Kidney (tissue), 14 donors: ENCODE data around the gene XYLT2. TPM values are rescaled to one million over a fixed set of nuclear protein-coding genes. Genes with fewer than 3 reads are reported as not detected.

Experiments
- DNase-seq, 5 donors: peaks; one replicate each; pipeline ENCODE4 v3.0.0-alpha.2; 2013 to 2020
- FAIRE-seq: peaks from 2 replicates; lab custom pipeline; 2012; peaks lifted over from hg19 to GRCh38; lab: Jason Lieb, UNC
- H3K27ac ChIP-seq, 2 donors: one replicate each; pipeline ENCODE4 v1.7.0; 2013; ENCODE audit warnings: low read depth in 2 of 2, low read length in 2 of 2, inconsistent platforms in 1 of 2
- H3K27me3 ChIP-seq: one replicate; pipeline ENCODE4 v1.7.1; 2013; ENCODE audit warnings: low read length, inconsistent platforms; ENCODE audit not compliant: control insufficient read depth, insufficient read depth
- H3K36me3 ChIP-seq, 3 donors: one replicate each; pipeline versions ENCODE4 v1.7.0 to v1.7.1; 2013; ENCODE audit warnings: low read length in 3 of 3, control low read depth in 1 of 3, inconsistent platforms in 1 of 3; ENCODE audit not compliant: insufficient read depth in 3 of 3, control insufficient read depth in 2 of 3
- H3K4me1 ChIP-seq, 3 donors: one replicate each; pipeline versions ENCODE4 v1.7.0 to v1.7.1; 2013; ENCODE audit warnings: low read length in 3 of 3, inconsistent platforms in 1 of 3, low read depth in 1 of 3; ENCODE audit not compliant: control insufficient read depth in 2 of 3, insufficient read depth in 2 of 3
- H3K4me3 ChIP-seq, 3 donors: one replicate each; pipeline versions ENCODE4 v1.7.0 to v1.8.1; 2013; ENCODE audit warnings: low read length in 3 of 3, control low read depth in 1 of 3, inconsistent platforms in 1 of 3
- H3K9ac ChIP-seq, 3 donors: one replicate each; pipeline versions ENCODE4 v1.7.0 to v1.7.1; 2013; ENCODE audit warnings: low read length in 3 of 3, control low read depth in 1 of 3, inconsistent platforms in 1 of 3
- H3K9me3 ChIP-seq, 3 donors: one replicate each; pipeline versions ENCODE4 v1.7.0 to v1.7.1; 2013; ENCODE audit warnings: low read length in 3 of 3, control low read depth in 1 of 3, inconsistent platforms in 1 of 3; ENCODE audit not compliant: control insufficient read depth in 2 of 3, insufficient read depth in 1 of 3
- intact Hi-C: fragments of 100-400 bp; cut with DNase I; formaldehyde crosslinking; loops from one replicate; pipeline ENCODE4 v1.11.1; 2022
- polyA plus RNA-seq: library from polyadenylated mRNA; stranded (reverse); fragments of 350-450 nt; fragmentation: Illumina TruSeq; extraction: RNeasy Lipid Tissue Mini Kit (QIAGEN cat#74804); gene quantifications from one replicate; pipeline ENCODE4 v1.2.3, GENCODE V29; 2014; ENCODE audit warnings: low read depth, low replicate concordance; ENCODE audit not compliant: insufficient read depth
- total RNA-seq: library from RNA; stranded (reverse); fragmentation: NEBNext Ultra II Directional; extraction: Animal tissue kit (Norgen Biotek cat#: 25700); gene quantifications from one replicate; pipeline ENCODE4 v1.2.1, GENCODE V29; 2021
- TF ChIP-seq, protein P1 (sequence below): IDR thresholded peaks from 3 replicates; pipeline ENCODE4 v1.5.1; 2012; ENCODE audit warnings: mild to moderate bottlenecking, moderate library complexity, borderline replicate concordance; ENCODE audit not compliant: insufficient read depth; ENCODE audit errors: extremely low read depth
- donor health status: control.
- donor health status: control.
- donor health status: control.
- donor health status: control.
- donor health status: control.
- donor health status: DM: yes; HTN: yes; CAD: no.
- donor health status: Normal renal cell carcinoma (clear cell type).

XYLT2 gene
- total and polyA plus RNA-seq, 2 donors from 2014 or later = 21.2 to 30.0 TPM

DNA sequence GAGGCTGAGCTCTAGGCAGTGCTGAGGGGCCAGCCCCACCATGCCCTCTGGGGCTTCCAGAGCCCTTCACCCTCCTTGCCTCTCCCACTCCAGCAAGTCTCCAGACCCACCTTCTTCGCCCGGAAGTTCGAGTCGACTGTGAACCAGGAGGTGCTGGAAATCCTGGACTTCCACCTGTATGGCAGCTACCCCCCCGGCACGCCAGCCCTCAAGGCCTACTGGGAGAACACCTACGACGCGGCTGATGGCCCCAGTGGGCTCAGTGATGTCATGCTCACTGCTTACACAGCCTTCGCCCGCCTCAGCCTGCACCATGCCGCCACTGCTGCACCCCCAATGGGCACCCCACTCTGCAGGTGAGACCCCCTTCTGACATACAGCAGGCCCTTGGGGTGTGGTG is 10.5 kb downstream of the XYLT2 start:
- Histone ChIP-seq H3K27me3 (no peaks in the 10 kb centered on the region), H3K4me1 (no peaks in the 10 kb centered on the region), H3K36me3 (peaks cover 3 to 23% (median 7%) of the 10 kb centered on the region in 3 donors), H3K27ac (no peak overlapping the region), H3K9ac (no peak overlapping the region), H3K4me3 (no peak overlapping the region), H3K9me3 (no peaks in the 10 kb centered on the region)
- FAIRE-seq (no peak), DNase-seq (peak in 1 of 5 donors; percentile 31)
- intact Hi-C loops = no loop called here
- TF ChIP-seq, protein P1, sequence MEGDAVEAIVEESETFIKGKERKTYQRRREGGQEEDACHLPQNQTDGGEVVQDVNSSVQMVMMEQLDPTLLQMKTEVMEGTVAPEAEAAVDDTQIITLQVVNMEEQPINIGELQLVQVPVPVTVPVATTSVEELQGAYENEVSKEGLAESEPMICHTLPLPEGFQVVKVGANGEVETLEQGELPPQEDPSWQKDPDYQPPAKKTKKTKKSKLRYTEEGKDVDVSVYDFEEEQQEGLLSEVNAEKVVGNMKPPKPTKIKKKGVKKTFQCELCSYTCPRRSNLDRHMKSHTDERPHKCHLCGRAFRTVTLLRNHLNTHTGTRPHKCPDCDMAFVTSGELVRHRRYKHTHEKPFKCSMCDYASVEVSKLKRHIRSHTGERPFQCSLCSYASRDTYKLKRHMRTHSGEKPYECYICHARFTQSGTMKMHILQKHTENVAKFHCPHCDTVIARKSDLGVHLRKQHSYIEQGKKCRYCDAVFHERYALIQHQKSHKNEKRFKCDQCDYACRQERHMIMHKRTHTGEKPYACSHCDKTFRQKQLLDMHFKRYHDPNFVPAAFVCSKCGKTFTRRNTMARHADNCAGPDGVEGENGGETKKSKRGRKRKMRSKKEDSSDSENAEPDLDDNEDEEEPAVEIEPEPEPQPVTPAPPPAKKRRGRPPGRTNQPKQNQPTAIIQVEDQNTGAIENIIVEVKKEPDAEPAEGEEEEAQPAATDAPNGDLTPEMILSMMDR = no peak

DNA sequence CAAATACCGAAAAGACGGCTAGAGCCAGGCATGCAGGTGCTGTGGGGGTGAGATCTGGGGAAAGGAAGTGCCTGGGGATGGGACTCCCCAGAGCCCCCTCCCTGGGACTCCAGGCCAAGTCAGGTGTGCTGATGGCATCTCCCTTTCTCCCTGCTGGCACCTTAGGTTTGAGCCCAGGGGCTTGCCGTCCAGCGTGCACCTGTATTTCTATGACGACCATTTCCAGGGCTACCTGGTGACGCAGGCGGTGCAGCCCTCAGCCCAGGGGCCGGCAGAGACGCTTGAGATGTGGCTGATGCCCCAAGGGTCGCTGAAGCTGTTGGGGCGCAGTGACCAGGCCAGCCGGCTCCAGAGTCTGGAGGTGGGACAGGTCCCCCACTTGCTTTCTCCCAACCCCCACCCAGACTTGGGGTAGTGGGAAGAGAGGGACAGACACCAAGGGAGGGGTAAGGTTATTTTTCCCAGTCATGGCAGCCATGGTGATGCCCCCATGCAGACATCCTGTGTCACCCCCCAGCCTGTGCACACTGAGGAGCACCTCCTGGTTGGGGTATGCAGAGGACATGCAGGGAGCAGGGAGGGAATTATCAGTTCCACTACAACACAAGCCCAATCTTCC is 11.1 kb downstream of the XYLT2 start:
- intact Hi-C loops = no loop called here
- Histone ChIP-seq H3K4me1 (no peaks in the 10 kb centered on the region), H3K9ac (no peak overlapping the region), H3K4me3 (no peak overlapping the region), H3K27ac (no peak overlapping the region), H3K9me3 (no peaks in the 10 kb centered on the region), H3K27me3 (no peaks in the 10 kb centered on the region), H3K36me3 (peaks cover 3 to 23% (median 7%) of the 10 kb centered on the region in 3 donors)
- FAIRE-seq = no peak
- TF ChIP-seq, protein P1 = no peak
- DNase-seq = no peak

GRCh38 chr17:50358177-50358576 is 12.3 kb downstream of the XYLT2 start:
- TF ChIP-seq, protein P1 = no peak
- no peak overlapping the region for H3K27ac ChIP-seq
- H3K4me1 ChIP-seq = no peaks in the 10 kb centered on the region
- FAIRE-seq = no peak
- no peaks in the 10 kb centered on the region for H3K27me3 ChIP-seq
- peaks cover 3 to 23% (median 7%) of the 10 kb centered on the region in 3 donors for H3K36me3 ChIP-seq
- intact Hi-C loops = no loop called here
- no peaks in the 10 kb centered on the region for H3K9me3 ChIP-seq
- DNase-seq = no peak
- no peak overlapping the region for H3K9ac ChIP-seq
- no peak overlapping the region for H3K4me3 ChIP-seq
